Progenitor cell of endocrine pancreas (in vitro differentiated cells): ENCODE measurements around the gene DAZAP1. TPM values are rescaled to one million over a fixed set of nuclear protein-coding genes. Genes with fewer than 3 reads are reported as not detected.
"Not testable (repeated sequence)": the region's sequence is repeated elsewhere in the genome, so short reads cannot be mapped to it uniquely, and the experiment has no call there.

ENCODE experiments used
- DNase-seq: peaks from one replicate; pipeline ENCODE4 v3.0.0; 2021; ENCODE audit warnings: low spot score; ENCODE audit not compliant: unreplicated experiment
- H3K27ac Mint-ChIP-seq: 2 replicates; pipeline ENCODE4 v1.8.0; 2021; ENCODE audit warnings: mild to moderate bottlenecking, moderate library complexity, mixed read lengths
- H3K27me3 Mint-ChIP-seq: 2 replicates; pipeline ENCODE4 v1.8.0; 2021; ENCODE audit warnings: mixed read lengths
- H3K36me3 Mint-ChIP-seq: 2 replicates; pipeline ENCODE4 v1.8.0; 2022; ENCODE audit warnings: mixed read lengths; ENCODE audit not compliant: insufficient read depth
- H3K4me1 Mint-ChIP-seq: 2 replicates; pipeline ENCODE4 v1.8.0; 2021; ENCODE audit warnings: low read depth, mixed read lengths
- H3K4me3 Mint-ChIP-seq: 2 replicates; pipeline ENCODE4 v1.8.0; 2021; ENCODE audit warnings: low read depth, mild to moderate bottlenecking, moderate library complexity, mixed read lengths
- H3K9me3 Mint-ChIP-seq: 2 replicates; pipeline ENCODE4 v1.8.0; 2021; ENCODE audit warnings: low read depth, mixed read lengths
- CTCF ChIP-seq: fragments of 200-600 bp; sonication (generic); IDR thresholded peaks from one replicate; pipeline ENCODE4 v1.5.0; 2021; ENCODE audit warnings: antibody characterized with exemption, mild to moderate bottlenecking; ENCODE audit not compliant: unreplicated experiment
- total RNA-seq: library from RNA; stranded (reverse); gene quantifications from 2 replicates; pipeline ENCODE4 v1.2.1, GENCODE V29; 2021

DAZAP1 gene
- total RNA-seq, 1 donor from 2014 or later: 131 TPM

- no peaks in the 10 kb centered on the region for H3K9me3 Mint-ChIP-seq
- H3K36me3 Mint-ChIP-seq: peaks cover 23% of the 10 kb centered on the region
- peak within 1 kb of the TSS; percentile 100 for H3K27ac Mint-ChIP-seq
- peaks cover 5% of the 10 kb centered on the region for H3K4me1 Mint-ChIP-seq
- H3K27me3 Mint-ChIP-seq: no peaks in the 10 kb centered on the region
- TF ChIP-seq CTCF: peak; percentile 89
- peak; percentile 93 for DNase-seq
- H3K4me3 Mint-ChIP-seq: peak within 1 kb of the TSS; percentile 97
Measured at GRCh38 chr19:1438035-1438932, 30.9 kb downstream of the DAZAP1 start, which contains the start of gene RPS15. Gene RPS15 (plus strand): TSS chr19:1438396. CDS start chr19:1438426, 30 bp downstream.

GRCh38 chr19:1438933-1439354, 31.6 kb downstream of the DAZAP1 start:
- Mint-ChIP-seq H3K27ac (peak overlapping the region; percentile 100), H3K27me3 (no peaks in the 10 kb centered on the region), H3K9me3 (no peaks in the 10 kb centered on the region), H3K36me3 (peaks cover 23% of the 10 kb centered on the region), H3K4me3 (peak overlapping the region; percentile 97), H3K4me1 (peaks cover 5% of the 10 kb centered on the region)
- no peak for TF ChIP-seq CTCF
- no peak for DNase-seq

GRCh38 chr19:1439525-1440417, 32.4 kb downstream of the DAZAP1 start:
- not testable (repeated sequence) for H3K9me3 Mint-ChIP-seq, H3K27me3 Mint-ChIP-seq, DNase-seq, H3K4me1 Mint-ChIP-seq
- peak overlapping the region; percentile 97 for H3K4me3 Mint-ChIP-seq
- peak overlapping the region; percentile 100 for H3K27ac Mint-ChIP-seq
- peaks cover 23% of the 10 kb centered on the region for H3K36me3 Mint-ChIP-seq

- Mint-ChIP-seq H3K4me3 (peak overlapping the region; percentile 97), H3K27ac (peak overlapping the region; percentile 37)
- no peak for TF ChIP-seq CTCF
Measured at GRCh38 chr19:1440418-1440801, 33.0 kb downstream of the DAZAP1 start.

GRCh38 chr19:1441022-1441426, 33.6 kb downstream of the DAZAP1 start:
- Mint-ChIP-seq H3K36me3 (peaks cover 18% of the 10 kb centered on the region), H3K27ac (no peak overlapping the region), H3K27me3 (no peaks in the 10 kb centered on the region), H3K4me3 (peak overlapping the region; percentile 97), H3K4me1 (peaks cover 5% of the 10 kb centered on the region), H3K9me3 (no peaks in the 10 kb centered on the region)
- DNase-seq: no peak
- TF ChIP-seq CTCF: no peak

More at GRCh38 chr19:1440418-1440801, 33.0 kb downstream of the DAZAP1 start:
- no peaks in the 10 kb centered on the region for H3K9me3 Mint-ChIP-seq
- peaks cover 21% of the 10 kb centered on the region for H3K36me3 Mint-ChIP-seq
- peaks cover 5% of the 10 kb centered on the region for H3K4me1 Mint-ChIP-seq
- H3K27me3 Mint-ChIP-seq: no peaks in the 10 kb centered on the region
- DNase-seq: no peak
